ENCODE data around the gene ROCK2. TPM values are rescaled to one million over a fixed set of nuclear protein-coding genes. Genes with fewer than 3 reads are reported as not detected.

Gene ROCK2
- total and polyA plus RNA-seq, 8 donors: 3.5 to 21.5 (median 12.1) TPM

DNA sequence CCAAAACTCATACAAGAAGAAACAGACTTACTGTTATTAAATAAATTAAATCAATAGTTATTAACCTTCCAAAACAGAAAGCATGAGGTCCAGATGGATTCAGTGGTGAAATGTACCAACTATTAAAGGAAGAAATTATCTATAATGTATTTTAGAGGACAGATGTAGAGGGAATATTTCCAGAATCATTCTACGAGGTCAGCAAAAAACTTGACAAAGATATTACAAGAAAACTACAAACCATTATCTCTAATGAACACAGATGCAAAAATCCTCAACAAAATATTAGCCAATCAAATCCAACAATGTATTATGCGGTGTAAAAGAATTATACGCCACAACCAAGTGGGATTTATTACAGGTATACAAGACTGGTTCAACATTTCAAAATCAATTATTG lies 63.7 kb downstream of the ROCK2 start:
- Histone ChIP-seq H3K27ac (no peak overlapping the region), H3K27me3 (no peaks in the 10 kb centered on the region), H3K36me3 (peaks cover 0 to 3% (median 0%) of the 10 kb centered on the region in 3 donors), H3K9me3 (no peaks in the 10 kb centered on the region), H3K4me1 (no peaks in the 10 kb centered on the region), H3K4me3 (no peak overlapping the region)
- FAIRE-seq (no peak), DNase-seq (no peak), ATAC-seq (no peak)
- TF ChIP-seq, protein P1, sequence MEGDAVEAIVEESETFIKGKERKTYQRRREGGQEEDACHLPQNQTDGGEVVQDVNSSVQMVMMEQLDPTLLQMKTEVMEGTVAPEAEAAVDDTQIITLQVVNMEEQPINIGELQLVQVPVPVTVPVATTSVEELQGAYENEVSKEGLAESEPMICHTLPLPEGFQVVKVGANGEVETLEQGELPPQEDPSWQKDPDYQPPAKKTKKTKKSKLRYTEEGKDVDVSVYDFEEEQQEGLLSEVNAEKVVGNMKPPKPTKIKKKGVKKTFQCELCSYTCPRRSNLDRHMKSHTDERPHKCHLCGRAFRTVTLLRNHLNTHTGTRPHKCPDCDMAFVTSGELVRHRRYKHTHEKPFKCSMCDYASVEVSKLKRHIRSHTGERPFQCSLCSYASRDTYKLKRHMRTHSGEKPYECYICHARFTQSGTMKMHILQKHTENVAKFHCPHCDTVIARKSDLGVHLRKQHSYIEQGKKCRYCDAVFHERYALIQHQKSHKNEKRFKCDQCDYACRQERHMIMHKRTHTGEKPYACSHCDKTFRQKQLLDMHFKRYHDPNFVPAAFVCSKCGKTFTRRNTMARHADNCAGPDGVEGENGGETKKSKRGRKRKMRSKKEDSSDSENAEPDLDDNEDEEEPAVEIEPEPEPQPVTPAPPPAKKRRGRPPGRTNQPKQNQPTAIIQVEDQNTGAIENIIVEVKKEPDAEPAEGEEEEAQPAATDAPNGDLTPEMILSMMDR (IDR thresholded peaks at IDR 0.05): no peak
- intact Hi-C loops (cut with DNase I): no loop called here
- WGBS, 2 donors: 94% methylated on average over 3 of the region's 3 CpGs

DNA sequence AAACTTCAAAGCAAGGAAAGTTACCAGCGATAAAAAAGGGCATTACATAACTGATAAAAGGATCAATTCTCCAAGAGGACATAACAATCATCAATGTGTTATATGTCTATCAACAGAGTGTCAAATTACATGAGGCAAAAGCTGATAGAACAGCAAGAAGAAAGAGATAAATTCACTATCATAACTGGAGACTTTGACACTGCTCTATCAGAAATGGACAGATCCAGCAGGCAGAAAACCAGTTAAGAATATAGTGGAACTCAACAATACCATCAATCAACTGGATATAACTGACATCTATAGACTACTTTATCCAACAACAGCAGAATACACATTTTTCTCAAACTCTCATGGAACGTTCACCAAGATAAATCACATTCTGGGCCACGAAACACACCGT lies 65.0 kb downstream of the ROCK2 start:
- no peak overlapping the region for H3K4me3 ChIP-seq
- no peaks in the 10 kb centered on the region for H3K4me1 ChIP-seq
- DNase-seq (no peak), ATAC-seq (no peak), FAIRE-seq (no peak)
- H3K27ac ChIP-seq: no peak overlapping the region
- intact Hi-C loops (cut with DNase I): no loop called here
- 65 to 69% methylated on average over 4 of the region's 4 CpGs for WGBS, 2 donors
- TF ChIP-seq, protein P1 (IDR thresholded peaks at IDR 0.05): no peak
- H3K9me3 ChIP-seq: no peaks in the 10 kb centered on the region
- no peaks in the 10 kb centered on the region for H3K27me3 ChIP-seq
- H3K36me3 ChIP-seq: peaks cover 0 to 3% (median 0%) of the 10 kb centered on the region in 3 donors

DNA sequence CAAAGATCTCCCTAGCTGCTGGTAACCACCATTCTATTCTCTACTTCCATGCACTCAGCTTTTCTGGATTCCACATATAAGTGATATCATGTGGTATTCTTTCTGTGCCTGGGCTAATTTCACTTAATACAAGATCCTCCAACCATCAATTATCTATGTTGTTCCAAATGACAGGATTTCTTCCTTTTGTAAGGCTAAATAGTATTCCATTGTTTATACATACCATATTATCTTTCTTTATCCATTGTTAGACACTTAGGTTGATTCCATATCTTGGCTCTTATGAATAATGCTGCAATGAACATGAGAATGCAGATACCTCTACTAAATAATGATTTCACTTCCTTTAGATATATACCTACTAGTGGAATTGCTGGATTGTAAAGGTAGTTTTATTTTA lies 66.2 kb downstream of the ROCK2 start:
- intact Hi-C loops (cut with DNase I): no loop called here

DNA sequence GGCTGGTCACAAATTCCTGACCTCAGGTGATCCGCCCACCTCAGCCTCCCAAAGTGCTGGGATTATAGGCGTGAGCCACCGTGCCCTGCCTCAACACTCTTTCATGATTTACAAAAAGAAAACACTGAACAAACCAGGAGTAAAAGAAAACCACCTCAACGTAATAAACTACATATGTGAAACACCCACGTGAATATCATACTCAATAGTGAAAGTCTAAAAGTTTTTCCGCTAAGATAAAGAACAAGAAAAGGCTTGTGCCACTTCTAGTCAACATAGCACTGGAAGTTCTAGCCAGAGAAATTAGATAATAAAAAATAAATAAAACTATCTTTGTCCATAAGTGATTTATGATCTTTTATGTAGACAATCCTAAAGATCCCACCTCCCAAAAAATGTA lies 68.5 kb downstream of the ROCK2 start:
- H3K9me3 ChIP-seq: no peaks in the 10 kb centered on the region
- intact Hi-C loops (cut with DNase I): no loop called here
- no peaks in the 10 kb centered on the region for H3K27me3 ChIP-seq
- H3K4me1 ChIP-seq: no peaks in the 10 kb centered on the region
- DNase-seq (no peak), FAIRE-seq (no peak), ATAC-seq (no peak)
- H3K36me3 ChIP-seq: no peaks in the 10 kb centered on the region
- H3K27ac ChIP-seq: no peak overlapping the region
- WGBS, 2 donors: 68 to 73% methylated on average over 6 of the region's 6 CpGs
- TF ChIP-seq, protein P1 (IDR thresholded peaks at IDR 0.05): no peak
- H3K4me3 ChIP-seq: no peak overlapping the region

More for the DNA sequence above, 66.2 kb downstream of the ROCK2 start:
- ATAC-seq (no peak), FAIRE-seq (no peak), DNase-seq (no peak)
- H3K4me3 ChIP-seq: no peak overlapping the region
- H3K27ac ChIP-seq: no peak overlapping the region
- TF ChIP-seq, protein P1 (IDR thresholded peaks at IDR 0.05): no peak
- H3K4me1 ChIP-seq: no peaks in the 10 kb centered on the region
- H3K36me3 ChIP-seq: no peaks in the 10 kb centered on the region
- H3K27me3 ChIP-seq: no peaks in the 10 kb centered on the region
- no peaks in the 10 kb centered on the region for H3K9me3 ChIP-seq

DNA sequence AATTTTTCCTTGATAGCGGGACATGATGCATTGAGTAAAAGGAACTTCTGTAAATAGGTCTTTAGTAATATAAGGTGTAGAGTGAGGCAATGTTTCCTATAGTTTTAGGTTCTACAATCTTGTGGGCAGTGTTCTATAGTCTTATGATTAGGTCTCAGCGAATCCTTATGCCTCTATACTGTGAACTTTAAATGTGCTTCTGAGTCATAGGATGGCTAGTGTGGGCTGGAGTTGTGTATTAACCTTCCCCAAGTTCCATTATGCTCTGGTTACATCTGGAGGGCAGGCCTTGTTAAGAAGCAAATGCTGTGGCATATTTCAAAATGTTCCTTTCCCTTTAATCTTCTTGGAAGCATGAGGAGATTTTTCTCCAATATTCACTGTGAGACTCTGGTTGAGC lies 73.5 kb downstream of the ROCK2 start:
- Histone ChIP-seq H3K4me3 (no peak overlapping the region), H3K27me3 (no peaks in the 10 kb centered on the region), H3K4me1 (no peaks in the 10 kb centered on the region), H3K9me3 (no peaks in the 10 kb centered on the region), H3K36me3 (no peaks in the 10 kb centered on the region), H3K27ac (no peak overlapping the region)
- DNase-seq (no peak), ATAC-seq (no peak), FAIRE-seq (no peak)
- TF ChIP-seq, protein P1 (IDR thresholded peaks at IDR 0.05): no peak
- intact Hi-C loops (cut with DNase I): no loop called here
- 95 to 97% methylated on average over 2 of the region's 2 CpGs for WGBS, 2 donors
